Smooth muscle cell (in vitro differentiated cells): ENCODE results near the gene ATP13A5. TPM values are rescaled to one million over a fixed set of nuclear protein-coding genes. Genes with fewer than 3 reads are reported as not detected.

Experiments
- DNase-seq: peaks from one replicate; lab custom pipeline; 2025; ENCODE audit not compliant: unreplicated experiment; lab: John Stamatoyannopoulos, UW
- H2AFZ ChIP-seq: fragments of 200-600 bp; sonication (generic); 2 replicates; pipeline ENCODE4 v1.6.0; 2016; ENCODE audit warnings: antibody characterized with exemption, low read depth, mild to moderate bottlenecking
- H3F3A ChIP-seq: fragments of 200-600 bp; sonication (generic); 2 replicates; pipeline ENCODE4 v1.6.0; 2017; ENCODE audit warnings: antibody characterized with exemption, low read depth
- H3K27ac ChIP-seq: fragments of 200-600 bp; sonication (generic); 2 replicates; pipeline ENCODE4 v1.5.1; 2016; ENCODE audit warnings: low read depth, mild to moderate bottlenecking
- H3K27me3 ChIP-seq: fragments of 200-600 bp; sonication (generic); 2 replicates; pipeline ENCODE4 v1.6.1; 2016; ENCODE audit warnings: low read depth, mild to moderate bottlenecking
- H3K36me3 ChIP-seq: fragments of 200-600 bp; sonication (generic); 2 replicates; pipeline ENCODE4 v1.5.1; 2016; ENCODE audit warnings: low read depth
- H3K4me1 ChIP-seq: fragments of 200-600 bp; sonication (generic); 2 replicates; pipeline ENCODE4 v1.5.1; 2016; ENCODE audit warnings: low read depth
- H3K4me2 ChIP-seq: fragments of 200-600 bp; sonication (generic); 2 replicates; pipeline ENCODE4 v1.6.0; 2016; ENCODE audit warnings: mild to moderate bottlenecking
- H3K4me3 ChIP-seq: fragments of 200-600 bp; sonication (generic); 2 replicates; pipeline ENCODE4 v1.5.1; 2016; ENCODE audit warnings: mild to moderate bottlenecking
- H3K79me2 ChIP-seq: fragments of 200-600 bp; sonication (generic); 2 replicates; pipeline ENCODE4 v1.6.0; 2016; ENCODE audit warnings: low read depth, mild to moderate bottlenecking
- H3K9ac ChIP-seq: fragments of 200-600 bp; sonication (generic); 2 replicates; pipeline ENCODE4 v1.6.0; 2016; ENCODE audit warnings: low read depth
- H3K9me3 ChIP-seq: fragments of 200-600 bp; sonication (generic); replicated peaks from 2 replicates; pipeline ENCODE4 v1.5.1; 2016; ENCODE audit warnings: low read depth
- H4K20me1 ChIP-seq: fragments of 200-600 bp; sonication (generic); 2 replicates; pipeline ENCODE4 v1.6.0; 2016; ENCODE audit warnings: low read depth
- CTCF ChIP-seq: fragments of 200-600 bp; sonication (generic); IDR thresholded peaks from 2 replicates; pipeline ENCODE4 v1.5.1; 2017; ENCODE audit warnings: borderline replicate concordance, mild to moderate bottlenecking, antibody characterized with exemption; ENCODE audit not compliant: insufficient read depth, poor library complexity, severe bottlenecking
- WGBS: methylation state at CpG from one replicate; pipeline ENCODE4 v1.1.7; 2016; ENCODE audit warnings: low lambda C conversion rate; 5-methylcytosine and 5-hydroxymethylcytosine counted together
- polyA plus RNA-seq: library from polyadenylated mRNA; unstranded; fragments of >200 nt; fragmentation: Nextera tagmentation; extraction: Ambion mirVana; gene quantifications from 2 replicates; pipeline ENCODE4 v1.2.1, GENCODE V29; 2016
- total RNA-seq: library from RNA; depleted of rRNA; stranded (reverse); fragments of >200 nt; gene quantifications from 2 replicates; pipeline ENCODE4 v1.2.3, GENCODE V29; 2014

Gene ATP13A5
- total and polyA plus RNA-seq, 2 experiments from 2014 or later, result not detected

- H3K4me1 ChIP-seq, result no peaks in the 10 kb centered on the region
- H3K4me2 ChIP-seq, result no peak overlapping the region
- H4K20me1 ChIP-seq, result no peaks in the 10 kb centered on the region
- no peaks in the 10 kb centered on the region for H3K9me3 ChIP-seq
- no peak for TF ChIP-seq CTCF
- H3K9ac ChIP-seq, result no peak overlapping the region
- no peak overlapping the region for H3K4me3 ChIP-seq
- no peaks in the 10 kb centered on the region for H3K27me3 ChIP-seq
- no peaks in the 10 kb centered on the region for H3F3A ChIP-seq
- H3K36me3 ChIP-seq, result no peaks in the 10 kb centered on the region
- H3K79me2 ChIP-seq, result no peaks in the 10 kb centered on the region
- no peak overlapping the region for H2AFZ ChIP-seq
- H3K27ac ChIP-seq, result no peak overlapping the region
- WGBS, result 75% methylated on average over 3 of the region's 3 CpGs
- no peak for DNase-seq
Observed at GRCh38 chr3:193292386-193292785, 86.2 kb downstream of the ATP13A5 start.

DNA sequence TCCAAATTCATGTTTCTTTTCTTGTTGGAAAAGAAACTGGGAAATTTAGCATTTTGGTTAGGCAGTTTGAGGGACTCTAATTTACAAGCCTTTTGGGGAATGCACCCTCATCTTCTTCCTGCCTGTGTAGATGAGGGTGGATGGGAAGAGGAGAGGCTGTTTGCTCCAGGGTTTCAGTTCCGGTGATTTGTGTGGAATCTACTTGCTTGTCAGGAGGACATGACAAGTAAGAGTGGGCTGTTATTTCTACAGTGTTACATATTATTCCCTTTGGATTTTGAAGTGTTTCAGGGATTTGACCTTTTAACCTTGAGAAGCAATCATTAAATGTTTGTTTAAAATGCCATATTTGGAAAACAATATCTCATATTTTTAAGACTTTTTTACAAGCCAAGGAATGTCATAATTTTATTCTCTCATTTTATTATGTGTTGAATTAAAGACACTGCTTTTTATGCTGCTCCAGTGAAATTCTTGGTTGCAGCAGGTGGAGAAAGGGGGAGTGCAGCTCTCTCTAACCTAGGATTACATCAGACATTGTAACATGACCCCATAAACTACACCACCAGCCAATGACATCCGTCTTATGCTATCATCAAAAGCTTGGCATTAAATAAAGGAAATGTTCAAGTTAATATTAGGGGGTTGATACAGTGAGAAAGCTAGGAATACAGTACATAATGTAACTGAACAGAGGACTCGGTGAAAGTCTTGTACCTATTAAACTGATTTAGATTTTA is 107.3 kb downstream of the ATP13A5 start:
- H3K36me3 ChIP-seq, result no peaks in the 10 kb centered on the region
- no peak for DNase-seq
- no peaks in the 10 kb centered on the region for H3K79me2 ChIP-seq
- H3K27ac ChIP-seq, result no peak overlapping the region
- 89% methylated on average over 3 of the region's 3 CpGs for WGBS
- H3K27me3 ChIP-seq, result no peaks in the 10 kb centered on the region
- no peaks in the 10 kb centered on the region for H3K4me1 ChIP-seq
- no peak overlapping the region for H2AFZ ChIP-seq
- H3K9ac ChIP-seq, result no peak overlapping the region
- H3F3A ChIP-seq, result no peaks in the 10 kb centered on the region
- H3K9me3 ChIP-seq, result no peaks in the 10 kb centered on the region
- H3K4me3 ChIP-seq, result no peak overlapping the region
- H3K4me2 ChIP-seq, result no peak overlapping the region
- no peak for TF ChIP-seq CTCF
- no peaks in the 10 kb centered on the region for H4K20me1 ChIP-seq

DNA sequence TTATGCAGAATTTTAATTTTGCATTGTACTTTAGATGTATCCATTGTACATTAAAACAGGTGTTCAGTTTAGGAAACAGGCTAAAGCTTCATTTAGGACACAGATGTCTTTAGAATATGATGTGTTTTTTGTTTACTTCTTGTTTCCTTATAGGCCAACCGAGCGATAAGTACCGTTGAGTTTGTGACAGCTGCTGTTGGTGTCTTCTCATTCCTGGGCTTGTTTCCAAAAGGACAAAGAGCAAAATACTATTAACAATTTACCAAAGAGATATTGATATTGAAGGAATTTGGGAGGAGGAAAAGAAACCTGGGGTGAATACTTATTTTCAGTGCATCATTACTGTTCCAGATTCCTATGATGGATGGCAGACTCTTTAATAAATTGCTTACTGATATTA is 108.1 kb downstream of the ATP13A5 start:
- Histone ChIP-seq H3K9me3 (no peaks in the 10 kb centered on the region), H3K36me3 (no peaks in the 10 kb centered on the region), H3K27me3 (no peaks in the 10 kb centered on the region), H3K27ac (no peak overlapping the region), H3F3A (no peaks in the 10 kb centered on the region), H2AFZ (no peak overlapping the region), H3K4me1 (no peaks in the 10 kb centered on the region), H3K79me2 (no peaks in the 10 kb centered on the region), H4K20me1 (no peaks in the 10 kb centered on the region), H3K4me3 (no peak overlapping the region), H3K9ac (no peak overlapping the region), H3K4me2 (no peak overlapping the region)
- TF ChIP-seq CTCF, result no peak
- no peak for DNase-seq
- WGBS, result 98% methylated on average over 3 of the region's 3 CpGs
